Measurements from ENCODE around the gene SMYD1.

GRCh38 chr2:88137833-88138232 is 70.2 kb downstream of the SMYD1 start:
- TF ChIP-seq EP300 (IDR thresholded peaks at IDR 0.05) = no peak
- no peak for TF ChIP-seq CTCF (IDR thresholded peaks at IDR 0.05)
